GM19193 (cell line): ENCODE measurements around the gene PON2.
A peak's percentile ranks its signal among the peaks of the same experiment; 100 is the strongest.

ENCODE experiments used
- POLR2A ChIP-seq: IDR thresholded peaks from 4 replicates; pipeline ENCODE4 v1.6.1; 2011; ENCODE audit not compliant: insufficient read depth, insufficient read length; ENCODE audit errors: extremely low read depth

Gene PON2

DNA sequence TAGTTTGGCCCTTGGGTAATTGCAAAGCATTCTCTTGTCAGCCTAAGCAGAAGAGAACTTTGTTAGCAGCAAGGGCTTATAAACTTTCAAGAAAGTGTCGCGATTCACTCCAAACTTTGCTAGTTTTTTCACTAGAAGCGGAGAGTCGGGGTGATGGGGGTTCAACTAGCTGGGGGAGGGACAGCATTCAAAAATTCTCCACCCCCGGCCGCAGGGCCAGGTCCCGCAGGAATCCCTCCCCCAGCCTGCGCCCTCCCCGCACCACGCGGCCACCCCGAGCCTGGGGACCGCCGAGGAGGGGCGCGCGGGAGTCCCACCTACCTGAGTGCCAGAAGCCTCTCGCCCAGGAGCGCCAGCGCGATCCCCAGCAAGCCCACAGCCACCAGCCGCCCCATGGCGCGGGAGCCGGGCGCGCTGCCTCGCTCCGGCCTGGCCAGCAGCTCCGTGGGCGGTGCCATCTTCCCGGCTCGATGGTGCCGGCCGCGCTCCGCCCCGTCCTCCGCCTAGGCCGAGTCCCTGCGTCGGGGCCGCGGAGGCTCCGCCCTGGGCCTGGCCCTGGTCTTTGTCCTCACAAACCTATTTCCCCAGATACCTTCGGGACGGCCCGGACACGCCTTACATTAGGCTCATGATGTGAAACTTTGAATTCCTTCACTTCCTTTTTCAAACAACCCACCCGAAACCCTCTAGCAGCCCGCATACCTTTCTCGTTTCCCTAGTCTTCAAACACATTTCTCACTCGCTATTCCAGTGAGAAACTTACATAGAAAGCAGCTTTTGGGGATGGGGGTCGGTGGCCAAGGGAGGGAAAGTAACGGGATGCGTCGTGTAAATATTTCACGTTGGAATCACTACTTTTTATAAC lies at the start of gene PON2:
TSS of gene PON2 (minus strand) at position 472 of the 865 bp plus-strand sequence. CDS start at position 395, 77 bp downstream.
- TF ChIP-seq POLR2A = peak; percentile 53

DNA sequence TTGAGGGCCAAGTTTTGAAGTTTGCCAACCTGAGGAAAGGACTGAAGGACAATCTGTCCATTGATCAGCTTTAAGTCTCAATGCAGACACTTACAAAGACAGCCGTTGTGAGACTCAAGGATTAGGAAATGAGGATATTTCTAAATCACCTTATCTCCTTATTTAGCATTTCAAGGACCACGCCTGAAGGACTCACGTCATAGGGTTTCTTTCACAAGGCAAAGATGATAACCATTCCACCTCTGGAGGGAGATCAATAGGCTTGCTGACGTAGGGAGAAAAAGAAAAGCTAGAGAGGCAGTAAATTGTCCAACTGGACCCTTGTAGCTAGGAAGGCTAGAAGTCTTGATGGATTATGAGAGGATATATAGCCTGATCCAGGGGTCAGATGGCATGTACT lies 47.6 kb upstream of the PON2 start:
- TF ChIP-seq POLR2A = no peak

DNA sequence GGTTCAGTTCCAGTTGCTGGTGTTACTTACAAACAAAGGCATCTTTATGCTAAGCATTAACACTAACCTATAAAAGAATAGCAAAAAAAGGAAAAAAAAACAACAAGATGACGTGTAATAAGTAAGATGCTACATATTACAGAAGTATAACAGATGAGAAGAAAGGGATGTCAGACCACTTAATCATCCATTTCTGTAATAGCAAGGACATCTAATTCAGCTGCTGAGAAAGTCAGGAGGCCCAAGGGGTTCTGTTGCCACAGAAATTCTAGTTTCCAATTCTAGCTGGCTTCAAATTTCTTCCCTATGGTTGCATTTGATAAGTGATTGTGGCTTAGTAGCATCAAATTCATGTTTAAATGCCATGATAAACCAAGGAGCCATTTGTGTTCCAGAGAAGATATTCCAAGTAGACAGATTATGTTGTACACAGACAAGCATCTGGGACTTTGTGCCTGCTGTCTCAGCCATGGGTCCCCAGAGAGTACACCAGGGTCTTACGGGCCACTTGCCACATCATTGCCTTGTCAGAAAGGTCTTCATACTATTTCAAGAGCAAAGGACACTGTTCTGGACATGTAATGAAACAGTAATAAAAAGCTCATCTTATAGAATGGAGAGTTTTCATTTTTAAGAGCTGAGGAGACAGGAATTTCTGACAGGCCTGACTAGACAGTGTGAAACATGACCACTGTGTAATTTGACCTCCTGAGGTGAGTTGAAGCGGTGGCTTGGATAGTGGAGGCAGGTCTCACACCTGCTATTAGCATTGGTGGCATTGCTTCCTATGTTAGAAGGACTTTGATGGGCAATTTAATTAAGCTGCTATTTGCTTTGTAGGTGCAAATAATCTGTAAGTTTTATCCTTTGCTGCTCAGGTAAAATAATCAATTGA lies 46.7 kb upstream of the PON2 start:
- TF ChIP-seq POLR2A = no peak

DNA sequence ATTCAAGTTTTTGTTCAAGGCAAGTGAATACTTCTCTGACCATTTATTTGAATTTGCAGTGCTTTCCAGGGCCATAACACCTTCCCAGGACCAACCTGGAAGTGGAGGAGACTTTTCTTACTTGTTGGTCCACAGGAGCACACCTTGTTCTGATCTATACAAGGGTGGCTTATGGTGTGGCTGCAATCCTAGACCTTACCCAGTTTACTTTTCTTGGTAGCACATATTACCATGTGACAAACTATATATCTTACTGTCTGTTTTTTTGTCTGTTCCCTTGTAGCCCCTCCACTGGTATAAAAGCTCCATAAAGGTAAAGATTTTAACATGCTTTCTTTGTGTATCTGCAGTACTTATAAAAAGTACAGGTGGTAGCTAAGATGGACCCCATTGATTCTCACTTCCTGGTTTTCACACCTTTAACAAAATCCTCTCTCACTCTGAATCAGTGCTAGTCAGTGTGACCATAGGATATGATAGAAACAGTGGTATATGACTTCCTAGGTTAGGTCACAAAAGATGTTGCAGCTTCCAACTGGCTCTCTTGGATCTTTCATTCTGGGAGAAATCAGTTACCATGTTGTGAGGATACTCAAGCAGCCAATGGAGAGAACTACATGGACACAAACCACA lies 45.3 kb upstream of the PON2 start:
- no peak for TF ChIP-seq POLR2A

DNA sequence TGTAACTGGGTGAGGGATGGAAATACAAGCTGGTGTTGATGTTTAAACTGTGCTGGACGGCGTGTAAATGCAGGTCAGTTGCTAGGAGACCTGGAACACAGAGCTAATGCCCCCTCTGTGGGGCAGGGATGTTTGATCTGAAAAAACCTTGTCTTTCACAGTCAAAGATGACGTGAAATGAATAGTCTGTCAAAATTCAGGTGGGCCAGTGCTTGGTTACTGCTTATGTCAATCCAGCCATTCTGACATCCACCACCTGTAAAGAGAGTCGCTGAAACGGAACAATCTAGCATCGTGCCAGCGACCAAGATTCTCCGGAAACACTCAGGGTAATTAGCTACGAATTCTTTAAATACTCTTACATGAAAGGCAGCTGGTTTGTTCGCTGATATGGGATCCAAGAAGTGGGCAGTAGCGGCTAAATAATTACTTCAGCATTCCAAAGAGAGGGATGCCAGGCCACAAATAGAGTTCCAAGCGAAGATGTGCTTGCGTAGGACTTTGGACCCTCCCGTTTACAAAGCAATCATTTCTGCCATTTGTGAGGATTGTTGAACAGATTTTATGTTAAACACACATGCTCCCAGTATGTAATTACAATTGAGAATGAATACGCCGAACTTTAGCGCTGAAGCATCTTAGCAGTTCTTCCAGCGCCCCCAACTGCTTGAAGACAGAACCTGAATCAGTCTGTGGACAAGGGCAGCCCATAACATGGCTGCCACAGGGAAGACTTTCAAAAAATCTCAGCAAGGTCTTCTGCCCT lies 43.6 kb upstream of the PON2 start:
- no peak for TF ChIP-seq POLR2A

DNA sequence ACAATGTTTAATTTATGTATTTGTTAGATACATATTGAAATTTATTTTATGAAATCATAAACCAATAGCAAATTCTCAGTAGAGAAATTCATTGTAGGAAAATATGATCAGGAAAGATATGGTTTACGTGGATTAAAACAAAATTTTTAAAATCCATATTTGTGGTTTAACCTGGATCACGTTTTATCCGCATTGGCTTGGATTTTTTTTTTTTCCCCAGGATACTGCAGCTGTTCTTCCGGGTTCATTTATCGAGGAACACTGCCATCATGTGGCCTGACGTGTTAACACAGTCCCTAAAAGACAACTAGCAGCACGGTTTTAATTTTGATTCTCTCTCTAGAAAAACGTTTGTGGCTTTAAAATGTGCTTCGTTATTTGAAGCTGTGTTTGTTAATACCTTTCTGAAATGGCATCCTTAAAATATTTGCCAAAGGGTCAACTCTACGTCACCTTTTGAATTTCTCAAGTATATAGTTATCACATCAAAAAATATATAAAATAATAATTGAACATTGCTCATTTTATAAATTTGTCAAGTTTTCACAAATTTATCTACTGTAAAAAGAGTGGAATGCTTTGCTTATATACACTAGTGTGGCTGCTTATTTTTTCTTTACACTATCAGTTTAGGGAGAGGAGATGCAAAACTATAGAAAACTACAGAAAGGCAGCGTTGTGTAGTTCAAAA lies 42.2 kb upstream of the PON2 start:
- no peak for TF ChIP-seq POLR2A

DNA sequence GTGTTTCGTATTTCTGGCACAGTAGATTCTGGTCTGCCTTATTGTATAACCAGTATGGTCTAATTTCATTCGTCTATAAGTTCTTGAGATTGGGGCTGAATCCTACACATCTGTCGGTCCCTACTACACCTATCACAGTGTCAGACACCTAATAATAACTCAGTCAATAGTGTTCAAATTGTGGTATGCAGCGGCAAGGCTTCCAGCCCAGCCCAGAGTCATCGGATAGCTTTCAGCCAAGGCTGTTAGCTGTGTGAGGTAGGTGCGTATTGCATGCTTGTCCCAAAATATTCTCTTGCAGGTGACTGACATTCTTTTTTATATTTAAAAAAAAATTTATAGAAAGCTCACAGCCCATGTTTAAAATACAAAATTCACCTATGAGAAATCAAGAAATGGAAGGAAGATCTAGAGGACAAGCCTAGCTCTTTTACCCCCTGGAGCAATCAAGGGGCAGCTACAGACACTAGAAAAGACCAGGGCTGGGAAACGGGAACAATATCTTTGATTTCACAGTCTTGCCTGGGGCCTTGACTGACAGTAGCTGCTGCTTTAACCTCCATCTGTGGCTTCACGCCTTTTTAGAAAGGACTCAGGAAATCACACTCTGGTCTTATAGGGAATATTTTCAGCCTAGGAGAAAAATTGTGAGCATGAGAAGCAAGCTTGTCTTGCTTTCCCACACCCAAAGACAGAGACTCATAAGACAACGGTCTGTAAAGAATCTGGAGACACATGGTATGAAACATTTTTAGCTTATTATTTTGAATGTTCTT lies 41.4 kb upstream of the PON2 start:
- no peak for TF ChIP-seq POLR2A

DNA sequence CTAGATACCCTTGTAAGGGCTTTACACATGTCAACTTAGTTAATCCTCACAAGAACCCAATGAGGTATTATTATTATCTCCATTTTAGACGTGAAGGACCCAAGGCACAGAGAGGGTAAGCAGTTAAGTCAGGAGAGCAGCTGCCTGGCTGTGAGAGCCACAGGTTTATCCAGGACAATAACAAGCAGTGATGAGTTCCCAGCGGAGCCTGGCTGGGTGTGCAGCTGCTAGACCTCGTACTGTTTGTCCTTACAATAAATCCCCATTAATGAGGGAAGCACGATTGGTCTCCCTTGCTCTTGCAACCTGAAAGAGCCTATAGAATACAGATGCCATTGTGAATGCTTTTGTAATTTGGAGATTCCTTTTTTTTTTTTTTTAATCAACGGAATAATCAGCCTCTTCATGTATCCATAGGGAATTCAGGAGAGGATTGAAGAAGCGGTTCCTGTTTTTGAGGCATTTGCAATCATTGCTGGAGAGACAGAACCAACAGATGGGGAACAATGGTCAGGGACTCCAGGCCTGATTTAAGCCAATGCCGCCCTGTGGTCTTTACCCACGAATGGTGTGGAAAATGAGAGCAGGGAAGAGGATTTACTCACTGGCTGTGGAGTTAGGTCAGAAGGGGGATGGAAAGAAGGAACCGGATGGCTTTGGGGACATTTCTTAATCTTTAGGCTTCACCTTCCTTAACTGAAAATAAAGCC lies 38.6 kb upstream of the PON2 start:
- TF ChIP-seq POLR2A = no peak

DNA sequence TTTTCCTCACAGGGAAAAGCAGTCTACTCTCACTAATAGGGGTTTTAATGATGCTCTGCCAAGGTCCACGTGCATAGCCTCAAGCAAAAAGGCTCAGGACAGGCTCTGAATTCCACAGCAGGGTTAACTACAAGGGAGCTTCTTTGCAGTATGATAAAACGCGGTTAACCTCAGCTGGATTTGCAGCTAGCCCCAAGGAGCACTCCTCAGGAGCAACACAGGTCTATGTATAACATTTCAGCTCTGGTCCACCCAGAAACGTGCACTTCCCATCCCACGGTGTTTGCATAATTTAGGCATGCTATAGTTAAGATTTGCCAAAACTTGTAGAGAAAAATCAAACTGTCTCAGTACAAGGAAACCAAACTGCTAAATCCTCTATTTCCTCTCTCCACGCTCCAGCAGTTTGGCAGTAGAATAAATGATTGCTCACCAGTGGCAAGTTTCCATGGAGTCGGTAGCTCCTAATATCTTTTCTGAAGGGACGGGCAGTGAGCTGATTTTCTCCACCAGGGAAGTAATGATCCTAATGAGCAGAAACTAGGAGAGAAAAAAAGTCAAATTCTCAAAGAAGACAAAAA lies 37.8 kb upstream of the PON2 start:
- no peak for TF ChIP-seq POLR2A

DNA sequence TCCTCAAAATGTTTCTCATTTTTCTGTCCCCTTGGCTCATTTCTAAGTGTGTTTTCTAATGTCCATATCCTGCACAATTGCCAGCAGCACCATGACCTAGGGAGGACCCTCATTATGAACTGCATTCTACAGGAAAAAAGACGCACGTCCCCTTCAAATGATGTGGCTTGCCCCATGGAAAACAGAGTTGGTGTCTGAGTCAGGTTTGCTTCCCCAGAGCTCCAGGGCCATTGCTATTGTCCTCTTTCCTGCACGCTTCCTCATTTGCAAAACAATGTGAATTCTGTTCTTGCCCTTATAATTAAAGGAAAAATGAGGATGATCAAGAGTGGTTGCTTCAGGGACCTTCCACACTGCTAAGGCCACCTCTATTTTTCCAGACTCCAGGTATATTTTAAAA lies 36.2 kb upstream of the PON2 start:
- no peak for TF ChIP-seq POLR2A

DNA sequence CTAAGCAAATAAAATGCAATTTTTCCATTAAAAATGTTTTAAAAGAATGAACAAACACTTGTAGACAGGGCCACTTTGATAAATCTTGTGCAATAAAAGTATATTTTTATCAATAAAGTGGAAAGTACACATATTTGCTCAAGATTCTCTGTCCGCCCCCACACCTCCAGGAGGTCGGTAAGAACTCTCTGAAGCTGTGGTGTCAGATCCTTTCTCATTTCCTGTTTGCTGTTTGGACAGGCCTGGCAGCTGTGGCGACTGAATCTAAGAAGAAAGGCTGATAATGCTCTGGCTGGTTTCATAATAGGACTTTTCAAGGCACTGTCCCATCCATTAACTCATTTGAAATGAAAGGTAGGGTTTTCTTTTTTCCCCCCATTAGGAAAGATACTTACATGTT lies 35.6 kb upstream of the PON2 start:
- TF ChIP-seq POLR2A = no peak

DNA sequence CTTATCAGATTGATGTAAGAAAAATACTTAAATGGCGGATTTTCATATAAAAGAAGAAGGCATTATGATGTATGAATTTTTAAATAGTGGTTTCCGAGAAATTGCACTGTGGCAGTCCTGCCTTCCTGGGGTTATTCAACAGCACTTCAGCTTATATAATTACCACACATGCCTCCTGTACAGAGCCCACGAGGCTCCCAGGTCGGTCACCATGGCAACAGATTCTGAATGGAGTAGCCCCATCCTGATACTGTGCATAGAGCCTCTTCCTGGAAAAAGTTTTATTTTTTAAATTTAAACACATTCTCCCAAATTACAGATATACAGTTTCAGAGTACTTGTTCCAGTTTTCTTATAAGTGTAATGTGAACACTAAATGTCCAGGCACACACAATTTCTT lies 35.0 kb upstream of the PON2 start:
- no peak for TF ChIP-seq POLR2A
